Astrocyte of the hippocampus (primary cell): ENCODE data around the gene MAPT.
"Not testable (repeated sequence)": the region's sequence is repeated elsewhere in the genome, so short reads cannot be mapped to it uniquely, and the experiment has no call there.

ENCODE experiments used
- DNase-seq: peaks from one replicate; pipeline ENCODE4 v3.0.0; 2011; ENCODE audit warnings: low read depth, low spot score

The MAPT gene

GRCh38 chr17:45927247-45927646 lies 32.9 kb downstream of the MAPT start:
- DNase-seq, result no peak

- no peak for DNase-seq
Measured at GRCh38 chr17:45929344-45929743, 35.0 kb downstream of the MAPT start.

GRCh38 chr17:45930420-45930951 lies 36.1 kb downstream of the MAPT start:
- no peak for DNase-seq

- no peak for DNase-seq
Measured at GRCh38 chr17:45931677-45932076, 37.3 kb downstream of the MAPT start.

GRCh38 chr17:45934044-45934979 lies 40.0 kb downstream of the MAPT start:
- DNase-seq, result no peak

GRCh38 chr17:45935197-45935709 lies 40.9 kb downstream of the MAPT start:
- DNase-seq, result no peak

DNA sequence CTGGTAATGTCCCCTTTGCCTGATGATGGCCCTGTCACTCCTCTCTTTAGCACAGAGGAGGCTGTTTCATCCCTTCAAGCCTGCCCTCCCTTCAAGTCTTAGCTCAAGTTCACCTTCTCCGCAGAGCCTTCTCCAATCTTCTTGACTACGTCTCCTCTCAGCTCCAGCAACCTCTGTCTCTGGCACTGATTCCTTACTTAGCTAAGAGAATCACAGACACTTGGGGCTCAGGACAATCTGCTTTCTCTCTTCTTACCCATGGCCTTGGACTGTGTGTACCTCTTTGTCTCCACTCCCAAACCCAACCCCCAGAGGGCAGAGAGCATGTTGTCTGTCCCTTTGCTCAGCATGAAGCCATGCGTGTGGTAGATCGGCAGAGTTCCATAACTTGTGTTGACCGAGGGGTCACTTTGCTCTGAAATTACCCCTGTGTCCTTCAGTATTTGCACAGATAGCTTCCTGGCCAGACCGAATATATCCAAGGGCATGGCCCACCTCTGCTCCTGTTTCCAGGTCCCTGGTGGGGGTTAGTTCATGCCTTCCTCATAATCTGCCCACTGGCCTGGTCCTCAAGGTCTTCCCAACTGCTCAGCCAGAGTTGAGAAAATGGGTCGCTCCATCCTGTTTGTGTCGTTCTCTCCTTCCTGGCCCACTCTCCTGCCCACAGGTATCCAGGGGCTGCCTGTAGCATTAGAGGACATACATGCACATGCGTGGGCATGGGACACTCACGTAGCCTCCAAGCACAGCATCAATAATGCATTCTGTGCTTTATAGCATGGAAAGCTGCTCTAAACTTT lies 41.6 kb downstream of the MAPT start:
- DNase-seq, result no peak

DNA sequence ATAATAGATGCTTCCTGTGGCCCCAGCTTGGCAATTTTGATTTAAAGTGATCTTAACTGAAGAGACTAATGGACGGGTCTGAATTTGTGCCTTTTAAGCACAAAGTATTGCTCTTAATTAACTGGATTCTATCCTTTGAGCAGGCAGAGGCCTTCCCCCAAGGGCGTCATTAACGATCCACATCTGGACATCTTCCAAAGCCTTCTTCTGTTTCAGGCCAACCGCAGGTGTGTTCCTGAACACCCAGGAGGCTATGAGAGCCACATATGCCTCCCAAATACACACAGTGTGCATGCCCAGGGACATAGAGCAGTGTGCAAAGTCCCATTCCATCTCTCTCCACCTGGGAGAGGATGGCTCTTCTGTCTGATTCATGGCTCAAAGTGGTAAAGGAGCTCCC lies 42.3 kb downstream of the MAPT start:
- DNase-seq, result no peak

GRCh38 chr17:45937186-45937585 lies 42.8 kb downstream of the MAPT start:
- DNase-seq, result not testable (repeated sequence)

- no peak for DNase-seq
Measured at GRCh38 chr17:45939395-45939794, 45.0 kb downstream of the MAPT start.

DNA sequence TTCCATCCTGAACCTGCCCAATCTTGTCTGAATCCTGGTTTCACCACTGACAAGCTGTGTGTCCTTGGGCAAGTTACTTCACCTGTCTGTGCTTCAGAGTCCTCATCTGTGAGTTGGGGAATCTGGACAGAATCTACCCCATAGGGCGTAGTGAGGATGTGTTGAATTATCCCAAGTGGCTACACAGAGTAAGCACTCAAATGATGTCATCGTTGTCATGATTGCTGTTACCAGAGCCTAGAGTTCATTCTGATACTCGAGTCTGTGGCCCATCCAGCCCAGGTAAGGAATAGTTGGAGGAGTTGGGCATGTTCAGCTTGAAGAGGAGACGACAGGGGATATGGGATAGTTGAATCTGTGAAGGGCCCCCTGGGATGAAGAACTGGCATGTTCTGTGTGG lies 45.9 kb downstream of the MAPT start:
- DNase-seq, result no peak

- DNase-seq, result no peak
Measured at GRCh38 chr17:45940826-45941225, 46.5 kb downstream of the MAPT start.

DNA sequence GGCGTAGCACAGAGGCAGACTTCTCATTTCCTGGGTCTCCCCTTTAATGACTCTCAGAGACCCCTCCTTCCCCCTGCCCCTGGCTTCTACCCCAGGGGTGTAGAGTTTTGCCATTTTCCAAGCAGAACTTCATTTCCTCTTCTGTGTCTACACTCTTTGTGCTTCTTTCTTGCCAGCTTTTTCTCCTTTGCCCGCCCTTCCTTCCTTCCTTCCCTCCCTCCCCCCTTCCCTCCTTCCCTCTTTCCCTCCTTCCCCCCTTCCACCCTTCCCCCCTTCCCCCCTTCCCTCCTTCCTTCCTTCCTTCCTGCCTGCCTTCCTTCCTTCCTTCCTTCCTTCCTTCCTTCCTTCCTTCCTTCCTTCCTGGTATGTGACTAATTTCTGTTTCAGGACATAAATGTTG lies 47.0 kb downstream of the MAPT start:
- no peak for DNase-seq

DNA sequence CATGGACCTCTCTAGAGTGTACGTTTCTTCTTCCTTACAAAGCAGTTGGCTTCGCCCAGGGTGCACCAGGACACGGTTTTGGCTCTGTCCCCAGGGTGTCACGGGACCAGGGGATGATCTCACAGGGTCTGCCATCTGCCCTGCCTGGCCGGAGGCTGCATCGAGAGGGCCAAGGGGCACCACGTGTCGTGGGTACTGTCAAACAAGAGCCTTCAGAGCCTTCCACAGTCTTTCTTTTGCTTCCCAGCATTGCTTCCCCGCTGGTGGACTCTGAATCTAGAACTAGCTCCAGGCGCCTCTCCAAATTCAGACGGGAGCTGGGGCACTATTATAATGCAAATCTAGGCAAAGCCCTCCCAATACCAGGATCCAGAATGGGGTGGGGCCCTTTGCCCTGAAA lies 47.9 kb downstream of the MAPT start:
- DNase-seq, result peak; percentile 44

DNA sequence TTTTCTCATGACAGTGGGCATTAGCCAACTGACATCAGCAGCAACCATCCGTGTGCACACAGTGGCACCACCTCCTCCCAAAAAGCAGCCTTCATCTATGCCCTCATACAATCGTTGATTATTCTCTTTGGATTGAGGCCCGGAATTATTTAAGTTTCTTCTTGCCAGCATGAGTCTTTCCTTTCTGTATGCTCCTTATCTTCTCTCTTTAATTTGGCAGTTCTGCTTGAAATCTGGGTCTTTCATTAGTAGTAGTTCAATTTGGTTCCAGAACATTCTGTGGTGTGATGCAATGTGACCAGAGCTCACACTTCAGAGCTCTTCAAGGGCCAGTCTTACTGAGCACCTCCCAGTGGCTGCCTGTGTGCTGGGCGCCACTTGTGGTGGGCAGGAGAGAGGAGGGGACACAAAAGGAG lies 52.5 kb downstream of the MAPT start:
- DNase-seq, result peak; percentile 11

- DNase-seq, result no peak
Measured at GRCh38 chr17:45948498-45948880, 54.1 kb downstream of the MAPT start.

- peak; percentile 87 for DNase-seq
Measured at GRCh38 chr17:45948881-45949624, 54.7 kb downstream of the MAPT start.

- no peak for DNase-seq
Measured at GRCh38 chr17:45949755-45950320, 55.5 kb downstream of the MAPT start.

- no peak for DNase-seq
Measured at GRCh38 chr17:45950888-45951287, 56.5 kb downstream of the MAPT start.

DNA sequence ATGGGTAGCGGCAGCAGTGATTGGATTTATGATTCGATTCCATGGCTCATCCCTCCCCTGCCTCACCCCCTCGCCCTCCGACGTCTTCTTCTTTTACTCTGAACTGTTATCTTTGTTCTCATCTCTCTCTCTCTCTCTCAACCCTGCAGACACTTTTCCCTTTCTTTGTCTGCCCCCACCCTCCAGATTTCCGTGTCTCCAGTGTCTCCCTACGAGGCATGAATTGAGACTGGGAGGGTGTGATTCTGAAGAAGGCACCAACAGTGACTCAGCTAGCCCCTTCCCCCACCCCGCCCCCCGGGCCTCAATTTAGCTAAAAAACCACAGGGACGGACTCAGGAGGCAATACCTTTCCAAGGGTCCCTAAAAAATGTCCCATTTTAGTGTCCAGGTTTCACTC lies 57.0 kb downstream of the MAPT start:
- DNase-seq, result no peak

DNA sequence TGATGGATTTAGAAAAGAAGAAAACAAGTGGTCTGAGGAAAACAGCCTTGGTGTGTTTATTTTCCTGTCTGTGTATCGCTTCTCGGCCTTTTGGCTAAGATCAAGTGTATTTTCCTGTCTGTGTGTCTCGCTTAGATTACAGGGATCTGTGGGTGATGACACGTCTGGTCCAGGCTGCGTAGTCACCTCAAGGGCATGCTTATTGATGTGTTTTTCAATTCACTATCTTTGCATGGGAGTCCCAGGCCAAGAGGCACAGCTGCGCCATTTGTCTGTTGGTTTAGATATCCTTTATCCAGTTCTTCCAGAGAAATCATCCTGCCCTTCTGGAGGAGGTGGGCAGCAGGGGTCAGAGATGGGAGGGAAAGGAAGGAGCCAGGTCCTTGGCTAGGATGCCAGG lies 57.6 kb downstream of the MAPT start:
- DNase-seq, result no peak
